Muscle layer of colon (tissue), 2 donors: ENCODE data around the gene RASGRF2.

Experiments used
- H3K27ac ChIP-seq: one replicate; pipeline ENCODE4 v1.7.0; 2013; ENCODE audit warnings: low read depth, mild to moderate bottlenecking, low read length, moderate library complexity
- H3K27me3 ChIP-seq, 2 donors: one replicate each; pipeline ENCODE4 v1.7.0; 2013; ENCODE audit warnings: low read length in 2 of 2, mild to moderate bottlenecking in 2 of 2; ENCODE audit not compliant: insufficient read depth in 2 of 2, control insufficient read depth in 1 of 2
- H3K36me3 ChIP-seq: one replicate; pipeline ENCODE4 v1.7.0; 2013; ENCODE audit warnings: mild to moderate bottlenecking, low read length; ENCODE audit not compliant: insufficient read depth
- H3K4me1 ChIP-seq: one replicate; pipeline ENCODE4 v1.7.0; 2013; ENCODE audit warnings: mild to moderate bottlenecking, low read length; ENCODE audit not compliant: insufficient read depth
- H3K4me3 ChIP-seq, 2 donors: one replicate each; pipeline ENCODE4 v1.7.0; 2013; ENCODE audit warnings: low read length in 2 of 2, low read depth in 1 of 2, mild to moderate bottlenecking in 1 of 2, moderate library complexity in 1 of 2
- H3K9ac ChIP-seq: one replicate; pipeline ENCODE4 v1.7.0; 2013; ENCODE audit warnings: low read length
- H3K9me3 ChIP-seq: one replicate; pipeline ENCODE4 v1.7.0; 2013; ENCODE audit warnings: mild to moderate bottlenecking, low read length
- donor health status: abdominal sarcoma.
- donor health status: Adenocarcinoma of cecum.

The RASGRF2 gene

DNA sequence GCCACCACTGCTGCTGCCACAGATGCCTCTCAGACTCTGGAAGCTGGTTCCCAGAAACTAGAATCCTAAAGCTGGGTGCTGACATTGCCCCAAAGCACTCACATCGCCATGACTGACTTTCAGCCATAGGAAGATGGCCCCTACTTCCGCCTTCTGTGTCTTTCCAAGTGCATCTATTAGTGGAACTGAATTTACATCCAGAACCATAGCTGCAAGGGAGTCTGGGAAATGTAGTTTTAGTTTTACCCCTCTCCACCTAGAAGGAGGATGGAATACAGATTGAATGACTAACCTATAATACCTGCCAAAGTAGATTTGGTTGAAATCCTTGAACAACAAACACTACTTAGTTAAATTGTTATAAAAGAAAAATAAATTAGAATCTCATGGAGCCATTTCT is 118.8 kb downstream of the RASGRF2 start:
- H3K4me1 ChIP-seq = no peaks in the 10 kb centered on the region
- H3K4me3 ChIP-seq = no peak overlapping the region
- H3K27me3 ChIP-seq = no peaks in the 10 kb centered on the region
- no peak overlapping the region for H3K9ac ChIP-seq
- no peak overlapping the region for H3K27ac ChIP-seq
- no peaks in the 10 kb centered on the region for H3K9me3 ChIP-seq
- no peaks in the 10 kb centered on the region for H3K36me3 ChIP-seq

DNA sequence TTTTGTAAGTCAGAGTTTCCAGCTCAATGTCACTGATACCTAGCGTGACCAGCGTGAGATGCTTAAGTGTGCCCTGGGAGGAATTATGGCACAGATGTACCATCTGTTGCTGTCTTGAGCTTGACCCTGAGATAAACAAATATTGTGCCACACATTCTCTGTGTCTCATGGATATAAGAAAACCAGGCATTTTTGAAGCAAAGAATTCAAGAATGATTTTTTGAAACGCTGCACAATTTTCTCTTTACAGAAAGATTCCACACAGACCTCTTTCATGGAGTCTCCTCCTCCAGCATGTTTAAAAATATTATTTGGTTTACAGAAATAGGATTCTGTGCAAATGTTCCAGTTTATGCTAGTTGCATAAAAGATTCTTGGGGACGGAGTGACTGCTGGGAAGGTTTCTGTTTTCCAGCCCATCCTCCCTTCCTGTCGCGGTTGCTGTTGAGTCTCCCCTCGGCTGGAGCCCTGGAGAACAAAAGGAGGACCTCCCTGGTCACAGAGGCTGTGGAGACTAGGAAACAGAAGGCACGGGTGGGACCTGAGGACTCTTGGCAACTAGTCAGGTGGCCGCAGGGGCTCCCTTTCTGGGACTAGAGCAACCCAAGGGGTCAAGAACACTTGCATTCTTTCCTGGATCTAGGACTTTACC is 120.8 kb downstream of the RASGRF2 start:
- no peak overlapping the region for H3K27ac ChIP-seq
- H3K9me3 ChIP-seq = no peaks in the 10 kb centered on the region
- H3K27me3 ChIP-seq = no peaks in the 10 kb centered on the region
- H3K36me3 ChIP-seq = no peaks in the 10 kb centered on the region
- no peaks in the 10 kb centered on the region for H3K4me1 ChIP-seq
- H3K9ac ChIP-seq = no peak overlapping the region
- no peak overlapping the region for H3K4me3 ChIP-seq

DNA sequence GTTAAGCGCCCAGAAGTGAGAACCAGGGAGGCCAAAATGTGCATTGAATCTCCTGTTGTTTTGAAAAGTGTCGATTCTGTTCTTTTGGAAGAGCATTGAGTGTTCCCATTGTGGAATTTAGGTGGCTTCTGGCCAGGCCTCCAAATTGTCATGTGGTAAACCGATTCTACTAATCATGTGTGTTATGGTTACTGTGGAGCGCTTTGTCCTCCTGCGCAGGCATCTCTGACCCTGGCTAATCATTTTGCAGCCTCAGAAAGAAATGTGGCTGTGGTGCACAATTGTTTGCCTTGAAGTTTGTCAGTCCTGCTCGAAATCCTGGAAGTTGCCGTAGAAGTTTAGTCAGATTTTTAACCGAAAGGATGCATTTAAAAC is 121.3 kb downstream of the RASGRF2 start:
- H3K9ac ChIP-seq = no peak overlapping the region
- no peaks in the 10 kb centered on the region for H3K9me3 ChIP-seq
- no peak overlapping the region for H3K4me3 ChIP-seq
- H3K27me3 ChIP-seq = no peaks in the 10 kb centered on the region
- no peak overlapping the region for H3K27ac ChIP-seq
- no peaks in the 10 kb centered on the region for H3K36me3 ChIP-seq
- no peaks in the 10 kb centered on the region for H3K4me1 ChIP-seq

GRCh38 chr5:81086881-81087281 is 126.7 kb downstream of the RASGRF2 start:
- Histone ChIP-seq H3K4me1 (no peaks in the 10 kb centered on the region), H3K9ac (no peak overlapping the region), H3K36me3 (no peaks in the 10 kb centered on the region), H3K9me3 (no peaks in the 10 kb centered on the region), H3K4me3 (no peak overlapping the region), H3K27ac (no peak overlapping the region), H3K27me3 (no peaks in the 10 kb centered on the region)

GRCh38 chr5:81091199-81091598 is 131.0 kb downstream of the RASGRF2 start:
- no peak overlapping the region for H3K4me3 ChIP-seq
- no peaks in the 10 kb centered on the region for H3K9me3 ChIP-seq
- H3K27me3 ChIP-seq = no peaks in the 10 kb centered on the region
- no peaks in the 10 kb centered on the region for H3K36me3 ChIP-seq
- no peak overlapping the region for H3K27ac ChIP-seq
- no peak overlapping the region for H3K9ac ChIP-seq
- H3K4me1 ChIP-seq = no peaks in the 10 kb centered on the region

- H3K27me3 ChIP-seq = no peaks in the 10 kb centered on the region
- no peak overlapping the region for H3K9ac ChIP-seq
- H3K9me3 ChIP-seq = no peaks in the 10 kb centered on the region
- no peaks in the 10 kb centered on the region for H3K36me3 ChIP-seq
- H3K4me1 ChIP-seq = no peaks in the 10 kb centered on the region
- H3K4me3 ChIP-seq = no peak overlapping the region
- no peak overlapping the region for H3K27ac ChIP-seq
Observed at GRCh38 chr5:81093536-81094196, 133.5 kb downstream of the RASGRF2 start.

DNA sequence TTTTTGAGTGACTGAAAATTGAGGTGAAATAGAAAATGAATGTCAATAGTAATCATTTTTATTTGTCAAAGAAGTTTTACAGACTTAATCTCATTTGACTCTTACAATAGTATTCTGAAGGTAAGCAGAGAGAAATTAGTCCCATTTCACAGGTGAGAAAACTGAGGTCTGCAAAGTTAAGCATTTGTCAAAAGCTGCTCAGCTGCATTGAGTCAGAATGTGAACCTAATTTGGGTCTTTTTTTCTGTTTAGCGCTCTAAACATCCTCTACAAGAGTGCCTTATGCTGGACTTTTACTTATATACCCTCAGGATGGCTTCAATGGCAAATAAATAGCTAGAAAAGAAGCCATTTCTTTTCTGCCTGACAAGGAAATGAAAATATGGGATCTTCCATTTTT is 135.7 kb downstream of the RASGRF2 start:
- Histone ChIP-seq H3K9me3 (no peaks in the 10 kb centered on the region), H3K9ac (no peak overlapping the region)

DNA sequence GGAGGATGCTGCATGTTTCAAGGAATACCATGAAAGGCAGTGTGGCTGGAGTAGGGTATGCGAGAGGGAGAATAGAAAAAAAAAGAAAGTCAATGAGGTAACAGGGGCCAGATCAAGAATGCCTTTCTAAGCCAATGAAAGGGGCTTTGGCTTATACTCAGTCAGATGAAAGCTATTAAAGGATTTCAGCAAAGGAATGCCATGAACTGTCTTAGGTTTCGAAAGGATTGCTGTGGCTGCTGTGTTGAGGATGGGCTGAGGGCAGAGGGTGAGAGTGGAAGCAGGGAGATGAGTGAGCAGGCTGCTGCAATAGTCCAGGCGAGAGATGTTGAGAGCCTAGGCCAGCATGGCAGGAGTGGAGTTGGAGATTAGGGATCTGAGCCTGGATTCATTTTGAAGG is 137.6 kb downstream of the RASGRF2 start:
- H3K9me3 ChIP-seq = no peaks in the 10 kb centered on the region

More for the DNA sequence above, 135.7 kb downstream of the RASGRF2 start:
- H3K27me3 ChIP-seq = no peaks in the 10 kb centered on the region
- no peak overlapping the region for H3K4me3 ChIP-seq
- H3K36me3 ChIP-seq = no peaks in the 10 kb centered on the region
- H3K27ac ChIP-seq = no peak overlapping the region
- H3K4me1 ChIP-seq = no peaks in the 10 kb centered on the region

GRCh38 chr5:81105261-81105877 is 145.2 kb downstream of the RASGRF2 start:
- no peak overlapping the region for H3K9ac ChIP-seq
- no peaks in the 10 kb centered on the region for H3K36me3 ChIP-seq
- H3K27me3 ChIP-seq = no peaks in the 10 kb centered on the region
- no peak overlapping the region for H3K4me3 ChIP-seq
- H3K4me1 ChIP-seq = no peaks in the 10 kb centered on the region
- H3K27ac ChIP-seq = no peak overlapping the region
- no peaks in the 10 kb centered on the region for H3K9me3 ChIP-seq

More for the DNA sequence above, 137.6 kb downstream of the RASGRF2 start:
- Histone ChIP-seq H3K4me1 (no peaks in the 10 kb centered on the region), H3K9ac (no peak overlapping the region), H3K4me3 (no peak overlapping the region), H3K27me3 (no peaks in the 10 kb centered on the region), H3K36me3 (no peaks in the 10 kb centered on the region), H3K27ac (no peak overlapping the region)

DNA sequence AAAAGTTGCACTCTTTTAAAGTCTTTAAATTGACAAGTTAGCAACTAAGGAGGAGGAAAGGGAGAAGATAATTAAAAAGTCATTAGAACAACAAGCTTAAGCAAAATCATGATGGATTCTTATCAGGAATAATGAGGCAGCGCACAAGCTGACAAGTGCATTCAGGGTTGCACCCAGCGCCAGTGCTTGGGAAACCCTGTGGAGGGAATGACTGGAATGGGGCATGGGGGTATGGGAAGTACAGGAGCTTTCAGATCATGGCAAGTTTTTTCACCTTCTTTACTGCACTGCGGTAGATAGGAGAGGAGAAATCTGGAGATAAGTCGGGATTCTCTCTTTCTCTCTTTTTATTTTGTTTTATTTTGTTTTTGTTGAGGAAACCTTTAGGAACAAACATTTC is 155.1 kb downstream of the RASGRF2 start:
- H3K36me3 ChIP-seq = no peaks in the 10 kb centered on the region
- no peaks in the 10 kb centered on the region for H3K27me3 ChIP-seq
- H3K9ac ChIP-seq = no peak overlapping the region
- no peak overlapping the region for H3K27ac ChIP-seq
- no peaks in the 10 kb centered on the region for H3K9me3 ChIP-seq
- H3K4me1 ChIP-seq = no peaks in the 10 kb centered on the region
- no peak overlapping the region for H3K4me3 ChIP-seq

DNA sequence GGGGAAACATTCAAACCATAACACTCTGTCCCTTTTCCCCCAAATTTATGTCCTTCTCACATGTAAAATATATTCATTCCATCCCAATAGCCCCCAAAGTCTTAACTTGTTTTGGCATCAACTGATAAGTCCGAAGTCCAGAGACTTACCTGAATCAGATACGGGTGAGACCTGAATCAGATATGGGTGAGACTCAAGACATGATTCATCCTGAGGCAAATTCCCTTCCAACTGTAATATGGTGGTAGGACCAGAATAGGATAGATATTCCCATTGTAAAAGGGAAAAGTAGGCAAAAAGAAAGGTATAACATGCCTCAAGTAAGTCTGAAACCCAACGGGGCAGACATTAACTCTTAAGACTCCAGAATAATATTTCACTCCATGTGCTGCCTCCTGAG is 157.4 kb downstream of the RASGRF2 start:
- H3K4me3 ChIP-seq = no peak overlapping the region
- H3K36me3 ChIP-seq = no peaks in the 10 kb centered on the region
- H3K9me3 ChIP-seq = no peaks in the 10 kb centered on the region
- no peaks in the 10 kb centered on the region for H3K4me1 ChIP-seq
- H3K9ac ChIP-seq = no peak overlapping the region
- H3K27ac ChIP-seq = no peak overlapping the region
- H3K27me3 ChIP-seq = no peaks in the 10 kb centered on the region

DNA sequence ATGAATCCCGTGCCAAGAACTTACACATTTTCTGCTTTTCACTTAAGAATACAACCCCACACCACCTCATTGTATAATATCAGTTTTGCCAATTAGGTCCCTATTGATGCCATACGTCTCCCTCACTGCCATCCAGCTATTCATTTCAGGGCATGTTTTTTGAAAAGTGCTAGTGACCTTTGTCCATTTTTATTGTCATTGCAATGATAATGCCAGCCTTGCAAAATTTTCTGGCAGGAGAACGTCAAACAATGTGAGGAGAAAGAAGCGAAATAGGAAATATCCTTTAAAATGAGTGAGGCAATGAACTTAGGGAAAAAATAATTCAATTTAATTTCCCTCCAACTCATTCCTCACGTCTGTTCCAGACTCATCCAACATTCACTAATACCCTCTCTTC is 161.1 kb downstream of the RASGRF2 start:
- H3K9me3 ChIP-seq = no peaks in the 10 kb centered on the region
- H3K27ac ChIP-seq = no peak overlapping the region
- H3K9ac ChIP-seq = no peak overlapping the region
- no peaks in the 10 kb centered on the region for H3K36me3 ChIP-seq
- no peak overlapping the region for H3K4me3 ChIP-seq
- no peaks in the 10 kb centered on the region for H3K4me1 ChIP-seq
- H3K27me3 ChIP-seq = no peaks in the 10 kb centered on the region
